Measurements from ENCODE around the gene NUDT19. TPM values are rescaled to one million over a fixed set of nuclear protein-coding genes. Genes with fewer than 3 reads are reported as not detected.

NUDT19 gene
- total and polyA plus RNA-seq, 9 of the 15 experiments (the other 6 are each of a cell fraction or from before 2014, with no cell fraction given): 9.6 to 38.6 (median 14.4) TPM

- TF ChIP-seq CBX8 (IDR thresholded peaks at IDR 0.05; ENCODE audit: borderline replicate concordance, extremely low read depth, low read depth, low read length, poor library complexity, severe bottlenecking): no peak
- TF ChIP-seq CC2D1A (IDR thresholded peaks at IDR 0.05): 0 out of 2 replicates have a peak, but pooled peaks have one; percentile 13
- 0 out of 2 replicates have a peak, but pooled peaks have one; percentile 33 for TF ChIP-seq ZNF143 (CRISPR knock-in tag; IDR thresholded peaks at IDR 0.05)
Measured at GRCh38 chr19:32675720-32676185, 15.9 kb upstream of the NUDT19 start, which contains the start of gene RGS9BP (continued).

- CTCF ChIA-PET (ENCODE audit: low intra/inter-chr PET ratio): no interaction called here
- no peaks in the 10 kb centered on the region for H3K27me3 ChIP-seq (ENCODE audit: control insufficient read depth in 2 of 2, insufficient read depth in 2 of 2, low read length in 2 of 2)
- 99% methylated on average over 19 of the region's 93 CpGs for WGBS (ENCODE audit: insufficient coverage, low coverage, missing lambda C conversion rate)
- peaks cover 29 to 49% of the 10 kb centered on the region in 2 experiments for H3K4me1 ChIP-seq (replicated peaks in 1 of 2; ENCODE audit: control insufficient read depth in 2 of 2, insufficient read depth in 2 of 2, low read length in 2 of 2)
- no peak overlapping the region for H3K9ac ChIP-seq (ENCODE audit: insufficient read depth in 1 of 2, low read depth in 2 of 2, low read length in 2 of 2)
- ATAC-seq: no peak
- H3K4me3 ChIP-seq: no peak overlapping the region
- intact Hi-C loops (cut with micrococcal nuclease): no loop called here
- in situ Hi-C loops (cut with MboI): no loop called here
- no peaks in the 10 kb centered on the region for H3K9me1 ChIP-seq (ENCODE audit: control insufficient read depth, insufficient read depth, low read length)
- H4K20me1 ChIP-seq (replicated peaks; ENCODE audit: control insufficient read depth, insufficient read depth, low read length): no peaks in the 10 kb centered on the region; the same call in 1 of the 2 replicates
- H3K9me3 ChIP-seq (replicated peaks; ENCODE audit: control insufficient read depth, insufficient read depth, low read depth, low read length): no peaks in the 10 kb centered on the region; the same call in 1 of the 2 replicates
- peaks cover 36% of the 10 kb centered on the region for H3K79me2 ChIP-seq (ENCODE audit: control insufficient read depth, insufficient read depth, low read length)
- POLR2A ChIA-PET: interaction anchor here (1.4 kb wide), 1 partner anchor 17 kb away, joined by 3 read pairs; no protein-coding TSS in a partner anchor
- no TSS peak for BruUV-seq (replicated peaks)
- H3K36me3 ChIP-seq (ENCODE audit: control insufficient read depth, insufficient read depth, low read length): peaks cover 3% of the 10 kb centered on the region; the same call in 1 of the 3 replicates
- H2AFZ ChIP-seq (ENCODE audit: low read depth, low read length): no peak overlapping the region
- no peak overlapping the region for H3K27ac ChIP-seq (ENCODE audit: extremely low read depth, low read depth, low read length)
- no peak for FAIRE-seq
- TF ChIP-seq ZBTB33 (CRISPR knock-in tag; IDR thresholded peaks at IDR 0.05): peak; percentile 92; the same call in 1 of the 2 replicates
- no peak for TF ChIP-seq SPI1 (IDR thresholded peaks at IDR 0.05; ENCODE audit: borderline replicate concordance, low read depth, low read length)
- TF ChIP-seq RBM25 (IDR thresholded peaks at IDR 0.05; ENCODE audit: low read depth, low read length, severe bottlenecking): peak; percentile 6
- TF ChIP-seq SMARCE1 (IDR thresholded peaks at IDR 0.05): no peak
- peak; percentile 22; the same call in 1 of the 2 replicates for TF ChIP-seq SAFB (IDR thresholded peaks at IDR 0.05; ENCODE audit: borderline replicate concordance, low read depth, low read length)
- H3K4me2 ChIP-seq (ENCODE audit: insufficient read depth, low read length): no peak overlapping the region
- no peak for DNase-seq (ENCODE audit: extremely low read depth in 1 of 4, low spot score in 3 of 4)
Measured at GRCh38 chr19:32676186-32676894, 15.3 kb upstream of the NUDT19 start.

Measured in K562 (cell line).